GM18511 (cell line): ENCODE measurements around the gene CCDC24.

ENCODE experiments used
- ATAC-seq: cut with Tn5 transposase; IDR thresholded peaks from one replicate; pipeline ENCODE4 v1.9.1; 2021; ENCODE audit warnings: mild to moderate bottlenecking, moderate library complexity; ENCODE audit not compliant: unreplicated experiment

The CCDC24 gene

DNA sequence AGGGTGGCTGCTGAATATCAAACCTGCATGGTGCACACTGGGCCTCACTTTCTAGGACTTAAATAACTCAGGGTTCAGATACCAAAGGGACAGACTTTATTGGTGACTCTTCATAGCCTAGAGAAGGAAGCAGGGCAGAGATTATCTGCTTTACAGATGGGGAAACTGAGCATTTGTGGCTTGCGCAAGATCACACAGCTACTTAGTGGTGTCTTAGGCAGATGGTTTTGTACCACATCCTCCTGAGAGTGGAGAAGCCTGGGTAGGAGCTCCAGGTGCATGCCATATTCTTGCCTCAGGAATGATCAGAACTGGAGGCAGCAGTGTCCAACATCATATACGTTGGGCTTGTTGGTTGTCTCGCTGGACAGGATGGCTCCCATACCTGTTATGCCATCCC lies 28.4 kb upstream of the CCDC24 start:
- ATAC-seq = no peak

DNA sequence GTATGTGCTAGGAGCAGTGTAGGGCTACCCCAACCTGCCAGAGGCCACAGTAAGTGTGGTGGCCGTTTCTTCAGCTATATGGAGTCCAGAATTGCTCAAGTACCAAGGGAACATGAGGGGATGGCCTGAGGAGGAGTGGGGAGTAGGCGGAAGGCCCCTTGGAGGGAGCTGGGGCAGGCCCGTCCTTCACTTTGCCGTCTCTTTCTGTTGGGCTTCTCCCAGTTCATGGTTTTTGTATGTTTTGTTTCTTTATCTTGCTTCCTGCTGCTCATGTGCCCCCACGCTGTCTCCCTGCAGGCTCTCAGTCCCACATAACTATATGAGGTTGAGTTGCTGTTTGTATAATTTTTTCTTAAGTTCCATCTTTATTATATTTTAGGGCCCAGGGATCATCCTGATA lies 27.5 kb upstream of the CCDC24 start:
- no peak for ATAC-seq

DNA sequence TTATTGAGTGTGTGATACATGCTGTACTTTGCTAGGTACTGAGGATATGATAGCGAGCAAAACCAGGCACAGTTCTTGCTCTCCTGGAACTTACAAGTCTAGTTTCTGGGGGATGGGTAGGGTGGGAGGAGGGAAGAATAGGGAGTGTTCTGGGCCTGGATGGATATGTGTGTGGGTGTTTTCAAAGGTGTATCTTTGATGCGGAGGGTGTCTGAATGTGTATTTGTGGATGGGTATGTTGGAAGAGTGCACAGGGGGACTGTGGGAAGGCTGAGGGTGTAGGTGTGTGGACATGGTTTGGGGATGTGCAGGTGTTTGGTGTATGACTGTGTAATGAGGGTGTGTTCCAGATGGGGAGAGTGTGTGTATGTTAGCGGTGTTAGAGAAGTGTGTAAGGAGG lies 26.1 kb upstream of the CCDC24 start:
- ATAC-seq = no peak

DNA sequence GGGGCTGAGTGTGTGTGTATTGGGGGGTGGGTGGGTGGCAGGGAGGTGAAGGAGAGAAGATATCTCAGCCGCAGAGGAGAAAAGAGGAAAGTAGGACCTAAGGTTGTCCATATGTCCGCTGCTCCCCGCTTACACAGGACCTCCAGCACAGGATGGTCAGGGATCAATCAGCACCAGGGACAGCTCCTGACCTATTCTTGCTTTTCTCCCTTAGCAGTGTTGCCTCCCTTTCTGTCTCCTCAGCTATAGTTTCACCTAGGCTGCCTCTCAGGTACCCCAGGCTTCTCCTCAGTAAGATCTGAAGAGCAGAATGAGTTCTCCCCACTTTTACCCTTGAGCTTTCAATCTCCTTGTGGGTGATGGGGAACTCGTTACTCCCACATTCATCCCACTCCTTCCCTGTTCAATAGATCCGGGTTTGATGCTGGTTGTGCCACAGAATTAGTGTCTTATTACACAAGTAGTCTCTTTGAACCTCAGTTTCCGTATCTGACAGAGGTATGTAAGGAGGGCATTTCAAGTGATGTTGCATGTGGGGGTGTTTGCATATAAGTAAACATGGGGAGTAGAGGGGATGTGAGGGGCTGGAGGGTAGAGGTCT lies 23.0 kb upstream of the CCDC24 start:
- ATAC-seq = no peak

DNA sequence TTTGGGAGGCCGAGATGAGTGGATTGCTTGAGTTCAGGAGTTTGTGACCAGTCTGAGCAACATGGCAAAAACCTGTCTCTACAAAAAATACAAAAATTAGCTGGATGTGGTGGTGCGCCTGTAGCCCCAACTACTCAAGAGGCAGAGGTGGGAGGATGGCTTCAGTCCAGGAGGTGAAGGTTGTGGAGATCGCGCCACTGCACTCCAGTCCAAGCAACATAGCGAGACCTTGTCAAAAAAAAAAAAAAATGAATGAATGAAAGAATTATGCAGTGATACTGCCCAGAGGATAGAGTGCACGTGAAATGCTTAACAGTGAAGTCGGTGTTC lies 22.0 kb upstream of the CCDC24 start:
- no peak for ATAC-seq

DNA sequence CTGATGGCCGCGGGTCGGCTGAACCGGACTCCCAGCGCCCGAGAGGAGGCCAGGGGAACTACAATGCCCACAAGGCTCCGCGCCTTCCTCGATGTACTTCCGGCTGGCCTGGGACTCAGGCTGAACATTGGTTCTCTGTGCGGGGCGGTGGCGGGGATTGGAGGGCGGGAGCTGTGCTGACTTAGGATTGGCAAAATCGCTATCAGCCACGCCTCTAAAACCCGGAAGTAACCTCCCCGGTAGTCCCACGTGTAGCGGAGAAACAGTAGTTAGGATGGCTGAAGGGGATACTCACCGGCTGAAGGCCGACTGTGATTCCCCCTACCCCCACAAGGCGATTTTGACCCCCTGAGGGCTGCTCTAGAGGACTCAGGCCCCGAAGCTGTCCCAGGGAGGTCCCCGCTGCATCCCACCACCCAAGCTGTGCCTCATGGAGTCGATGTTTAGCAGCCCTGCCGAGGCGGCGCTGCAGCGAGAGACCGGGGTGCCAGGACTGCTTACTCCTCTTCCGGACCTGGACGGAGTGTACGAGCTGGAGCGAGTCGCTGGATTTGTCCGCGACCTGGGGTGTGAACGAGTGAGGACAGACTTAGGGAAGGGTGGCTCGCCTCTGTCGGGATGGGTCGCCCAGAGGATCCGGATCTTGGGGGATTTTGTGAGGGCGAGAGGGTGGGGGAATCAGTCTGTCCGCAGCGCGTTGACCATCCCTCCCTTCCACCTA lies 21.5 kb upstream of the CCDC24 start, which contains the start of gene DPH2:
Gene DPH2 (plus strand): TSS at position 265 of the 721 bp plus-strand sequence. CDS start 166 bp downstream, at position 431.
- peak; percentile 83 for ATAC-seq

DNA sequence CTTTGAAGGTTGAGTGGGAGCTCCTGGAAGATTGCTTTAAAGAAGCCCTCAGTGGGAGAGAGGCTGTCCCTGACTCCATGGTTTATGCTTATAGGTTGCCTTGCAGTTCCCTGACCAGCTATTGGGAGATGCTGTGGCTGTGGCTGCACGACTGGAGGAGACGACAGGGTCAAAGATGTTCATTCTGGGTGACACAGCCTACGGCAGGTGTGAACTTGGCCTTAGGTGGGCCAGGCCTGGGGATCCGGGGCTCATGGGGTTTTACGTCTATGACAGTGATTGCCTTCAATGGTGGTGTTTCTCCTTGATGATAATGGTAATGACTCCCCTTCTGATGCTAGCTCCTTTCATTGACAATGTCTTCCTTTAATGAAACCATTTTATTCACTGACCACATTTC lies 20.9 kb upstream of the CCDC24 start:
- ATAC-seq = no peak

DNA sequence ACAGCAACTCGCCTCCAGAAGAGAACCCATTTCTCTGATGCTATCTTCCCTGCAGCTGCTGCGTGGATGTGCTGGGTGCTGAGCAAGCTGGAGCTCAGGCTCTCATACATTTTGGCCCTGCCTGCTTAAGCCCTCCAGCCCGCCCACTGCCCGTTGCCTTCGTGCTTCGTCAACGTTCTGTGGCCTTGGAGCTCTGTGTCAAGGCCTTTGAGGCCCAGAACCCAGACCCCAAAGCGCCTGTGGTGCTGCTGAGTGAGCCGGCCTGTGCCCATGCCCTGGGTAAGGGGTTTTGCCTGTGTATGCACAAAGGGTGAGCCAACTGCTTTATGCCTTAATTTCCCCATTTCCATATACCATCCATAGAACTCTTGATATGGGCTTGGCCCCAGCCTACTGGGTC lies 20.5 kb upstream of the CCDC24 start:
- ATAC-seq = no peak

DNA sequence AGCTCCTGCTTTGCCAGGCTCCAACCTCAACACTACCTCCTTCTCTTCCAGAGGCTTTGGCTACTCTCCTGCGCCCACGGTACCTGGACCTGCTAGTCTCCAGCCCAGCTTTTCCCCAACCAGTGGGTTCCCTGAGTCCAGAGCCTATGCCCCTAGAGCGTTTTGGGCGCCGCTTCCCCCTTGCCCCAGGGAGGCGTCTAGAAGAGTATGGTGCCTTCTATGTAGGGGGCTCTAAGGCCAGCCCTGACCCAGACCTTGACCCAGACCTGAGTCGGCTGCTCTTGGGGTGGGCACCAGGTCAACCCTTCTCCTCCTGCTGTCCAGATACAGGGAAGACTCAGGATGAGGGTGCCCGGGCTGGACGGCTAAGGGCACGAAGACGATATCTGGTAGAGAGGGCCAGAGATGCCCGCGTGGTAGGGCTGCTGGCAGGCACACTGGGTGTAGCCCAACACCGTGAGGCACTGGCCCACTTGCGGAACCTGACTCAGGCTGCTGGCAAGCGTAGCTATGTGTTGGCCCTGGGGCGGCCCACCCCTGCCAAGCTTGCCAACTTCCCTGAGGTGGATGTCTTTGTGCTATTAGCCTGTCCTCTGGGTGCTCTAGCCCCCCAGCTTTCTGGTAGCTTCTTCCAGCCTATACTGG lies 19.9 kb upstream of the CCDC24 start:
- ATAC-seq = no peak

DNA sequence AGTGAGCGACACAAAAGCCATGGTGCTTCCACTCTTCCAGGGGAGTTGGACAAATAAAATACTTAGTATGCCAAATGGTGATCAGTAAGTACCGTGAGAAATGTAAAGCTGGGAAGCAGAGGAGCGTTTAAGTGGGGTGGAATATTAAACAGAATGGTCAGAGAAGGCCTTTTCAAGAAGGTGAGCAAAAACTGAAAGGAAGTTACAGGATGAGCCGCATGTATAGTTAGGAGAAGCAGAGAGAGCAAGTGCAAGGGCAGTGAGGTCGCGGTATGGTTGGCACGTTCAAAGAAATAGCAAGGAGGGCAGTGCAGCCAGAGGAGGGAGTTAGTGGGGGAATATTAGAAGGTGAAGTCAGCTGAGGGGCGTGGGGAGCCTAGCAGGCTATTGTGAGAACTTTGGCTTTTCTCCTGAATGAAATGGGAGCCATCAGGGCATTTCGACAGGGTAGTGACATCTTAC lies 17.4 kb upstream of the CCDC24 start:
- ATAC-seq = no peak

DNA sequence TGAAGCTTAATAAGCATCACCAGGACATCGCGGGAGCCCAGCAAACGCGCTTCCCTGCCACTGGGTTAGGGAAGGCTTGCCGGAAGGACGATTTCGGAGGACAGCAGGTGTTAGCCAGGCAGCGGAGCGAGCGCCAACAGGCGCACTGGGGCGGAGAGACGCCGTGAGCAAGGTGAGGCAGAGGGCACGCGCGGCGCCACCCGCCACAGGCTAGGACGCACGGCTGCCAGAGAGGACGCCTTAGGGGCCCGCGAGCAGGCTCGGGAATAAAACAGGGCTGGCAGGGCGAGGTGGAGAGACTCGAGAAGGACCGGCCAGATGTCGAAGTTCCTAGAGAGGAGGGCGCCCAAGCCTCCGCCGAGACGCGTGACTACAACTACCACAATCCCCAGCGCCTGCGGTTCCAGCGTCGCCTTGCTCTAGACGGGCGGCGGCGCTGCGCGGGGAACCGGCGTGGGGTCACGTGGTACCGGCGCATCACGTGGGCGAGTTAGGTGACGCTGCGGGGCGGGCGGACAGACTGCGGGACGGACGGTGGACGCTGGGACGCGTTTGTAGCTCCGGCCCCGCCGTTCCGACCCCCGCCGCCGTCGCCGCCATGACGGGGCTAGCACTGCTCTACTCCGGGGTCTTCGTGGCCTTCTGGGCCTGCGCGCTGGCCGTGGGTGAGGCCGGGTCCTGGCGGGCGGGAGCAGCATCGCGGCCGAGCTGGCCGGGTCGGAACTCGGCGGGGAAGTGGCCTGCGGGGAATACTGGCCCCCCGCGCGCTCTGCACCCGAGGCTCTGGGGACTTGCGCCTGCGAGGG lies 16.8 kb upstream of the CCDC24 start, which contains the start of gene ATP6V0B:
Gene ATP6V0B (plus strand): TSS at position 518 of the 806 bp plus-strand sequence. CDS start 81 bp downstream, at position 599.
- peak; percentile 67 for ATAC-seq

DNA sequence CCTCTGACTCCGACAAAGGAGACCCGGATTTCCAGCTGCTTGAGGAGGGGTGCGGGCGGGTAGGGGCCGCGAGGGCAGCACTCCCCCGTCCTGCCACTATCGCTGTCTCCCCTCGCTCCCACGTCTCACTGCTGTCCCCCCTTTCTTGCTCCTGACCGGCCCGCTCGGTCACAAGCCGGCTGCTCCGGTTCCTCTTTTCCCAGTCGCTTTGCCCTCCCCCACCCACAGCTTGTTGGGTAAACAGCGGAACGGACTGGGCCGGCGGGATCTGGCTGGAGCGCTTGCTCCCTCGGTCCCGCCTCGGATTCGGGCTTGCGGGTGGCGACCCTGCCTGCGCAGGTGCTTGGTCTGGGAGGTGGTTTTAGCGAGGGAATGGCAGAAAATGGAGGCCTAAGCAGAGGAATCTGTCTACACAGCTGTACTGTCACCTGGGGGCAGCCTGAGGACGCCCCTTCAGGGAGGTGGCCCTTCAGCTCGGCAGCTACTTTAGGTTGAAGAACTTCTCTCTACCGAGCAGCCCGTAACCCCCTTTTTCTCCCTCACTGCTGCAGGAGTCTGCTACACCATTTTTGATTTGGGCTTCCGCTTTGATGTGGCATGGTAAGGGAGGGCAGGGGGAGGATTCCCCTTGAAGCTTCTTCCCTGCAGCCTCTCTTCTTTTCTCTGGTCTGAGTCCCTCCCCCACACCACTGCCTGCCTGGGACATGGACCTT lies 16.0 kb upstream of the CCDC24 start:
- peak; percentile 2 for ATAC-seq

DNA sequence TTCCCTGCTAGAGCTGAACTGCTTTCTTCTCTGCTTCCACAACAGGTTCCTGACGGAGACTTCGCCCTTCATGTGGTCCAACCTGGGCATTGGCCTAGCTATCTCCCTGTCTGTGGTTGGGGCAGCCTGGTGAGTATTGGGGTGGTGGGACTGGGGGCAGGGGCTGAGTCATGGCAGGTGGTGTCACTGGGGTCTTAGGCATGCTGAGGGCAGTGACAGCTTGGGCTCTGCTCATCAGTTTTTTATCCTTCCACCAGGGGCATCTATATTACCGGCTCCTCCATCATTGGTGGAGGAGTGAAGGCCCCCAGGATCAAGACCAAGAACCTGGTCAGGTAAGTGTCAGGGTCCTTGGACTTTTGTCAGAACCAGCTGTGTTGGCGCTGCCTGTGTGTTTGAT lies 15.4 kb upstream of the CCDC24 start:
- no peak for ATAC-seq

DNA sequence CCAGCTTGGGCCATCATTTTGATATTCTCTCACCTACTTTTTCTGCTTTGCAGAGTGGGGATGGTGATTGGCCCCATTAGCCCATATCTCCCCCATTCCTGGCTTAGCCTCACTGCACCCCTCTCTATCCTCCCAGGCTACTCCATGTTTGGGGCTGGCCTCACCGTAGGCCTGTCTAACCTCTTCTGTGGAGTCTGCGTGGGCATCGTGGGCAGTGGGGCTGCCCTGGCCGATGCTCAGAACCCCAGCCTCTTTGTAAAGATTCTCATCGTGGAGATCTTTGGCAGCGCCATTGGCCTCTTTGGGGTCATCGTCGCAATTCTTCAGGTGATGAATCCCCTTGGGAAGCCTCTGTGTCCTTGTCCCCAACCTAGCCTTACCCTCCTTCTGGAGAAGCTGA lies 14.5 kb upstream of the CCDC24 start:
- ATAC-seq = no peak

DNA sequence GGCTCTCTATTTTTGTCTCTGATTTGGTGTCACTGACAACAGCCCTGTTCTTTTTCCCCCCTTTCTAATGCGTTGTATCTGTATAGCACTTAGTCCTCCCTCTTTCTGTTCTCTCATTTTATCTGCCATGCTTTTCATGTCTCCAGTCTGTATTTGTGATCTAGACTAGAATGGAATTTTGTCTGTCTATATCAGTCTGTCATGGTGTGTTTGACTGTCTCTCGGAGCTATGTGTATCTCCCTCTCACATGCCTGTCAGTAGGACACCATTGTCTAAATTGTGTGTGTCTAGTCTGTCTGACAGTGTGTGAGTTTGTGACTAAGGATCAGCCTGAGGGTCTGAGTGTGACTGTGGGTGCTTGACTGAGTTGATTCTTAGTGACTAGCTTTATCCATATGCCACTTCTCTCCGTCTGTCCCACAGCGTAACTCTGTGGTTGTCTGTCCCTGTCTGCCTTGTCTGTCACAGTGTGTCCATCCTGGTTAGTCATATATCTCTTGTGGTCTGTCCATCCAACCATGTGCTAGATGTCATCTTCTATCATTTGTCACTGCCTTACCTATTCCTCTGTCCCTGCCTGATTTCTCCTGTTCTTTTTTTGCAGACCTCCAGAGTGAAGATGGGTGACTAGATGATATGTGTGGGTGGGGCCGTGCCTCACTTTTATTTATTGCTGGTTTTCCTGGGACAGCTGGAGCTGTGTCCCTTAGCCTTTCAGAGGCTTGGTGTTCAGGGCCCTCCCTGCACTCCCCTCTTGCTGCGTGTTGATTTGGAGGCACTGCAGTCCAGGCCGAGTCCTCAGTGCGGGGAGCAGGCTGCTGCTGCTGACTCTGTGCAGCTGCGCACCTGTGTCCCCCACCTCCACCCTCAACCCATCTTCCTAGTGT lies 13.8 kb upstream of the CCDC24 start:
- ATAC-seq = no peak

DNA sequence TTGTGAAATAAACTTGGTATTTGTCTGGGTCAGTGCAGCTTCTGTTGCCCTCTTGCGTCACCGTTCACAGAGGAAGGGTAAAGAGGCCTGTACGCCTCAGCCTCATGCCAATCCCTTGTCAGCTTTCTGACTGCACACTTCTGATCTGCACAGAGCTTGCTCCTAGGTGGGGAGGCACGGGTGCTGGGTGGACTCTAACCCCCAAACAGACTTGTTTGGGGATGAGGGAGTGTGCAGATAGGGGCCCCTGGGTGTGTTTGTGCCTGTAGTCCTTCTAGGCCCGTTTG lies 13.2 kb upstream of the CCDC24 start:
- ATAC-seq = no peak

DNA sequence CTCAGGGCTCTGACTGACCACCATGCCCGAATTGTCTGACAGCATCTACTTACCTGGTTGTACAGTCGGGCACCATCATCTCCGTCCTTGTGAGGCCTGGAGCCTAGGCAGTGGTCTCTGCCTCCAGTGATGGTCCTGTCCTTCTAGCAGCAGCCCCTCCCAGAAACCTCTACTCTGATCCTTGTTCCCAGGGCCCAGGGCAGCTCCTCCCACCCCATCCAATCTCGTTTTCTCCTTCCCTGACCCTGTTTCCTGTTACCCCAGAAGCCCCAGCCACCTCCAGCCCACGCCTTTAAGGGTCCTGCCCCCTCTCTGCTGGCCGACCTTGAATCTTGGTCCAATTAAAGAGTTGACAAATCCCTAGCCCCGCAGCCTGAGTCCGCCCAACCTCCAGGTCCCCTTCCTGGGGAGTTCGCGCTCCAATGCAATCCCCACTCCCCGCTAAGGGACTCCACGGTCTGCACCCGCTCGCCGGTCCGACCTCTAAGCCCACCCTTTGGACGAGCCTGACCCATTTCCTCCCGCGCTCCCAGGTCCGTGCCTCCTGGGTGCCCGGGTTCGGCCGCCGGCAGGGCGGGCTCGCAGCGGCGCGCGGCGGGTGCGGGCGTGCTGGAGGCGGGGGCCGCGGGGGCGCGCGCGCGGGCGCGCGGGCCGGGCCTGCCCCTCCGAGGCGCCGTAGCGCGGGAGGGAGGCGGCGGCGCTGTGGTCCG lies 12.7 kb upstream of the CCDC24 start, which contains the start of gene B4GALT2:
Gene B4GALT2 (plus strand): TSS at position 660 of the 710 bp plus-strand sequence. CDS start 1,951 bp downstream, outside the sequence.
- no peak for ATAC-seq

DNA sequence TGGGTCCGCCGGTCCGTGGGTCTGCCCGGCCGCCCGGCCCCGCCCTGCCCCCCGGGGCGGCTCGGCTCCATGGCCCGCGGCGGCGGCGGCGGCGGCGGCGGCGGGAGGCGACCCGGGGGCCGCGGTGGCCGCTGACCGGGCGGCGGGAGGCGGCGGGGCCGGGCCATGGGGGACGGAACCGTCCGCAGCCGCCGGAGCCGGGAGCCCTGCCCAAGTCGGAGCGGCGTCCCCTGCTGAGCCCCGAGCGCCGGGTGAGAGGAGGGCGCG lies 12.2 kb upstream of the CCDC24 start:
- ATAC-seq = no peak

DNA sequence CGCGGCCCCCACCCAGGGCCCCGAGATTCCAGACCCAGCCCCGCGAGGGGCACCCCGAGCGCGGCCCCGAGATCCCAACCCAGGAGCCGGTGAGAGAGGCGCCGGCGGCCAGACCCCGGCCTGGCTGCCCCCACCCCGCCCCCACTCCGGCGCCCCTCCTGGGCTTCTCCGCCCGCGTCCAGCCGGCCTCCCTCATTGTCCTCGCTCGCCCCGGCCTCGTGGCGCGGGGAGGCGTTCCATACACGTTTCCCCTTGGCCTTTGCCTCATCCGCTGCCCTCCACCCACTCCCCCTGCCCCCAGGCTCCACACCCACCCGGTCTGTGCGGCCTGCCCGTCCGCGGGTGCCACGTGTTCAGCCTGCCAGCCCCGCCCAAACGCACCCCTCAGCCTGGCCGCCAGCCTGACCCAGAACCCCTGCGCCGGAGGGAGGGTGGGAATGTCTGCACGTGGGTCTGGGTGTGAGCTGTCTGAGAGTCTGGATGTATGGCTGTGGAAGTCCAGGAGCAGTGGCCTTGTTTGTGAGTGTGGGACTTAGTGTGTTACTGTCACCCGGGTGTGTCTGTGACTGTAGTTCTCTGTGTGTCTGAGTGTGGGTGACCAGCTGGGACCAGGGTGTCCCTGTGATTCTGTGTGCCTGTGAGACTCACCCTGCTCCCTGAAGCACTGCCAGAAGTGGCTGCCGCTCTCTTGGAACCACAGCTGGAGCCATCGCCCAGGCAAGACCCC lies 11.7 kb upstream of the CCDC24 start:
- no peak for ATAC-seq
